ENCODE results near the gene MCF2L.

DNA sequence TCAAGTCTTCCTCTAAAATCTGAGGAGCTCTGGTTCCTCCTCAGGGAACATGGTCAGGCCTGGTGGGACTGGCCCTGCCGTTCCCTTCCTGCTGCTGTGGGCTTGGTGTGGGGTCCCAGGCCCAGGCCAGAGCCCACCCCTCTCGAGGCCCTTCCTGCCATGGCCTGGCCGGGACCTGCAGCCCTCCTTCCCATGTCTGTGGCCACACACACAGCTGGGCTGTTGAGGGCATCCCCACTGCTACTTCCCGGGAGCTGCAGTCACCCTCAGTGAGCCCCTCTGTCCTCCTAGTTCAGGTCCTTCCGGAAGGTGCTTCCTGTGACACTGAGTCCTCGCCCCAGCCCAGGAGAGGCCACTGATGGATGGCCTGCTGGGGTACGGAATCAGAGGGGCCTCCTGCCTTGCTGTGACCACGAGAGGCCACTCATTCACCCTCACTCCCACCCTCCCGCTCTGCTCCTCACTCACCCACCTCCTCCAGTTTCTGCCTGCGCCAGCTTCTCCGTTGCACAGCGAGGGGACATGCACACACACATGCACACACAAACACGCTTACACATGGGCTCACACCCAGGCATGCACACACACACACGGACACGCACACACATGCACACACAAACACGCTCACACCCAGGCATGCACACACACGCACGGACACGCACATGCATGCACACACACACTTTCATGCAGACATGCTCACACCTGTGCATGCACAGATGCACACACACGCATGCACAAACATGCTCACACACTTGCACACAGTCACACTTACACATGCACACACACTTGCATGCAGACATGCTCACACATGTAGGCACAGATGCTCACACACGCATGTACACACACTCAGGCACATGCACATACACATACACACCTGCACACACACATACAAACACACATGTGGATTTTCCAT lies 7.3 kb upstream of the MCF2L start:
- TF ChIP-seq EZH2 (IDR thresholded peaks at IDR 0.05) (no peak), EZH2phosphoT487 (IDR thresholded peaks at IDR 0.05) (no peak)
- TF ChIP-seq, protein P1, sequence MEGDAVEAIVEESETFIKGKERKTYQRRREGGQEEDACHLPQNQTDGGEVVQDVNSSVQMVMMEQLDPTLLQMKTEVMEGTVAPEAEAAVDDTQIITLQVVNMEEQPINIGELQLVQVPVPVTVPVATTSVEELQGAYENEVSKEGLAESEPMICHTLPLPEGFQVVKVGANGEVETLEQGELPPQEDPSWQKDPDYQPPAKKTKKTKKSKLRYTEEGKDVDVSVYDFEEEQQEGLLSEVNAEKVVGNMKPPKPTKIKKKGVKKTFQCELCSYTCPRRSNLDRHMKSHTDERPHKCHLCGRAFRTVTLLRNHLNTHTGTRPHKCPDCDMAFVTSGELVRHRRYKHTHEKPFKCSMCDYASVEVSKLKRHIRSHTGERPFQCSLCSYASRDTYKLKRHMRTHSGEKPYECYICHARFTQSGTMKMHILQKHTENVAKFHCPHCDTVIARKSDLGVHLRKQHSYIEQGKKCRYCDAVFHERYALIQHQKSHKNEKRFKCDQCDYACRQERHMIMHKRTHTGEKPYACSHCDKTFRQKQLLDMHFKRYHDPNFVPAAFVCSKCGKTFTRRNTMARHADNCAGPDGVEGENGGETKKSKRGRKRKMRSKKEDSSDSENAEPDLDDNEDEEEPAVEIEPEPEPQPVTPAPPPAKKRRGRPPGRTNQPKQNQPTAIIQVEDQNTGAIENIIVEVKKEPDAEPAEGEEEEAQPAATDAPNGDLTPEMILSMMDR (IDR thresholded peaks at IDR 0.05), result no peak
